ENCODE data around the gene ZMIZ1. TPM values are rescaled to one million over a fixed set of nuclear protein-coding genes. Genes with fewer than 3 reads are reported as not detected.

Gene ZMIZ1
- total and polyA plus RNA-seq, 2 experiments from 2014 or later: 9.2 to 30.9 TPM

- H3K27me3 ChIP-seq (ENCODE audit: insufficient read depth): no peaks in the 10 kb centered on the region
- DNase-seq (ENCODE audit: low spot score): no peak
- 0 out of 2 replicates have a peak overlapping the region, but pooled peaks have one; percentile 10 for H3K27ac Mint-ChIP-seq
- peaks cover 34% of the 10 kb centered on the region for H3K79me2 ChIP-seq (replicated peaks; ENCODE audit: insufficient read depth)
- peaks cover 70% of the 10 kb centered on the region for H3K4me1 Mint-ChIP-seq
- H3K4me1 ChIP-seq (ENCODE audit: insufficient read depth): peaks cover 37% of the 10 kb centered on the region
- no peaks in the 10 kb centered on the region; the same call in 2 of the 3 replicates for H3K9me3 Mint-ChIP-seq
- no peak for TF ChIP-seq NANOG (IDR thresholded peaks at IDR 0.05; ENCODE audit: borderline replicate concordance)
- no peak for TF ChIP-seq ETS1 (IDR thresholded peaks at IDR 0.05)
- TF ChIP-seq ZNF114 (CRISPR knock-in tag; IDR thresholded peaks at IDR 0.05): no peak
- TF ChIP-seq, protein P1, sequence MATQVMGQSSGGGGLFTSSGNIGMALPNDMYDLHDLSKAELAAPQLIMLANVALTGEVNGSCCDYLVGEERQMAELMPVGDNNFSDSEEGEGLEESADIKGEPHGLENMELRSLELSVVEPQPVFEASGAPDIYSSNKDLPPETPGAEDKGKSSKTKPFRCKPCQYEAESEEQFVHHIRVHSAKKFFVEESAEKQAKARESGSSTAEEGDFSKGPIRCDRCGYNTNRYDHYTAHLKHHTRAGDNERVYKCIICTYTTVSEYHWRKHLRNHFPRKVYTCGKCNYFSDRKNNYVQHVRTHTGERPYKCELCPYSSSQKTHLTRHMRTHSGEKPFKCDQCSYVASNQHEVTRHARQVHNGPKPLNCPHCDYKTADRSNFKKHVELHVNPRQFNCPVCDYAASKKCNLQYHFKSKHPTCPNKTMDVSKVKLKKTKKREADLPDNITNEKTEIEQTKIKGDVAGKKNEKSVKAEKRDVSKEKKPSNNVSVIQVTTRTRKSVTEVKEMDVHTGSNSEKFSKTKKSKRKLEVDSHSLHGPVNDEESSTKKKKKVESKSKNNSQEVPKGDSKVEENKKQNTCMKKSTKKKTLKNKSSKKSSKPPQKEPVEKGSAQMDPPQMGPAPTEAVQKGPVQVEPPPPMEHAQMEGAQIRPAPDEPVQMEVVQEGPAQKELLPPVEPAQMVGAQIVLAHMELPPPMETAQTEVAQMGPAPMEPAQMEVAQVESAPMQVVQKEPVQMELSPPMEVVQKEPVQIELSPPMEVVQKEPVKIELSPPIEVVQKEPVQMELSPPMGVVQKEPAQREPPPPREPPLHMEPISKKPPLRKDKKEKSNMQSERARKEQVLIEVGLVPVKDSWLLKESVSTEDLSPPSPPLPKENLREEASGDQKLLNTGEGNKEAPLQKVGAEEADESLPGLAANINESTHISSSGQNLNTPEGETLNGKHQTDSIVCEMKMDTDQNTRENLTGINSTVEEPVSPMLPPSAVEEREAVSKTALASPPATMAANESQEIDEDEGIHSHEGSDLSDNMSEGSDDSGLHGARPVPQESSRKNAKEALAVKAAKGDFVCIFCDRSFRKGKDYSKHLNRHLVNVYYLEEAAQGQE (IDR thresholded peaks at IDR 0.05; ENCODE audit: unreplicated experiment): no peak
- no peak for TF ChIP-seq CREB1 (CRISPR knock-in tag; IDR thresholded peaks at IDR 0.05; ENCODE audit: low read depth)
- TF ChIP-seq, protein P2, sequence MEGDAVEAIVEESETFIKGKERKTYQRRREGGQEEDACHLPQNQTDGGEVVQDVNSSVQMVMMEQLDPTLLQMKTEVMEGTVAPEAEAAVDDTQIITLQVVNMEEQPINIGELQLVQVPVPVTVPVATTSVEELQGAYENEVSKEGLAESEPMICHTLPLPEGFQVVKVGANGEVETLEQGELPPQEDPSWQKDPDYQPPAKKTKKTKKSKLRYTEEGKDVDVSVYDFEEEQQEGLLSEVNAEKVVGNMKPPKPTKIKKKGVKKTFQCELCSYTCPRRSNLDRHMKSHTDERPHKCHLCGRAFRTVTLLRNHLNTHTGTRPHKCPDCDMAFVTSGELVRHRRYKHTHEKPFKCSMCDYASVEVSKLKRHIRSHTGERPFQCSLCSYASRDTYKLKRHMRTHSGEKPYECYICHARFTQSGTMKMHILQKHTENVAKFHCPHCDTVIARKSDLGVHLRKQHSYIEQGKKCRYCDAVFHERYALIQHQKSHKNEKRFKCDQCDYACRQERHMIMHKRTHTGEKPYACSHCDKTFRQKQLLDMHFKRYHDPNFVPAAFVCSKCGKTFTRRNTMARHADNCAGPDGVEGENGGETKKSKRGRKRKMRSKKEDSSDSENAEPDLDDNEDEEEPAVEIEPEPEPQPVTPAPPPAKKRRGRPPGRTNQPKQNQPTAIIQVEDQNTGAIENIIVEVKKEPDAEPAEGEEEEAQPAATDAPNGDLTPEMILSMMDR (conservative IDR thresholded peaks at IDR 0.05; ENCODE audit: low read depth in 2 of 2): no peak
- TF ChIP-seq JUNB (IDR thresholded peaks at IDR 0.05; ENCODE audit: unreplicated experiment): no peak
- no peak for TF ChIP-seq EZH2phosphoT487 (IDR thresholded peaks at IDR 0.05; ENCODE audit: unreplicated experiment)
- no peak for TF ChIP-seq STAT1 (IDR thresholded peaks at IDR 0.05; ENCODE audit: unreplicated experiment)
- TF ChIP-seq POLR2AphosphoS5 (IDR thresholded peaks at IDR 0.05; ENCODE audit: low read depth): no peak
- TF ChIP-seq EZH2 (IDR thresholded peaks at IDR 0.05; ENCODE audit: low read depth, unreplicated experiment): no peak
- no peak for TF ChIP-seq ZNF462 (CRISPR knock-in tag; IDR thresholded peaks at IDR 0.05)
- no peak for TF ChIP-seq ZNF331 (CRISPR knock-in tag; IDR thresholded peaks at IDR 0.05; ENCODE audit: low read depth)
- H3K27ac ChIP-seq (ENCODE audit: low read depth): no peak overlapping the region
- H3K9me2 ChIP-seq (ENCODE audit: insufficient read depth): no peaks in the 10 kb centered on the region
- no peak for ATAC-seq
- no peak overlapping the region for H2AFZ ChIP-seq
- no peaks in the 10 kb centered on the region for H3F3A ChIP-seq (replicated peaks; ENCODE audit: low read depth)
- no peaks in the 10 kb centered on the region for H4K20me1 ChIP-seq (replicated peaks; ENCODE audit: insufficient read depth)
- H3K4me3 ChIP-seq: no peak overlapping the region
- H3K36me3 ChIP-seq (ENCODE audit: insufficient read depth): no peaks in the 10 kb centered on the region
- H3K4me3 Mint-ChIP-seq: no peak overlapping the region
- H3K4me2 ChIP-seq: no peak overlapping the region
- peaks cover 16% of the 10 kb centered on the region for H3K36me3 Mint-ChIP-seq (ENCODE audit: low read depth)
- peaks cover 19% of the 10 kb centered on the region for H3K27me3 Mint-ChIP-seq (ENCODE audit: insufficient read depth, low read depth, poor library complexity)
Measured at GRCh38 chr10:79136236-79137005, 67.7 kb downstream of the ZMIZ1 start.

All from GM23338 (cell line).